Kidney (tissue), 14 donors: ENCODE results near the gene ANAPC15. TPM values are rescaled to one million over a fixed set of nuclear protein-coding genes. Genes with fewer than 3 reads are reported as not detected.
"Not testable (repeated sequence)": the region's sequence is repeated elsewhere in the genome, so short reads cannot be mapped to it uniquely, and the experiment has no call there.

Source experiments
- DNase-seq, 5 donors: peaks; one replicate each; pipeline ENCODE4 v3.0.0-alpha.2; 2013 to 2020
- FAIRE-seq: peaks from 2 replicates; lab custom pipeline; 2012; peaks lifted over from hg19 to GRCh38; lab: Jason Lieb, UNC
- H3K27ac ChIP-seq, 2 donors: one replicate each; pipeline ENCODE4 v1.7.0; 2013; ENCODE audit warnings: low read depth in 2 of 2, low read length in 2 of 2, inconsistent platforms in 1 of 2
- H3K27me3 ChIP-seq: one replicate; pipeline ENCODE4 v1.7.1; 2013; ENCODE audit warnings: low read length, inconsistent platforms; ENCODE audit not compliant: control insufficient read depth, insufficient read depth
- H3K36me3 ChIP-seq, 3 donors: one replicate each; pipeline versions ENCODE4 v1.7.0 to v1.7.1; 2013; ENCODE audit warnings: low read length in 3 of 3, control low read depth in 1 of 3, inconsistent platforms in 1 of 3; ENCODE audit not compliant: insufficient read depth in 3 of 3, control insufficient read depth in 2 of 3
- H3K4me1 ChIP-seq, 3 donors: one replicate each; pipeline versions ENCODE4 v1.7.0 to v1.7.1; 2013; ENCODE audit warnings: low read length in 3 of 3, inconsistent platforms in 1 of 3, low read depth in 1 of 3; ENCODE audit not compliant: control insufficient read depth in 2 of 3, insufficient read depth in 2 of 3
- H3K4me3 ChIP-seq, 3 donors: one replicate each; pipeline versions ENCODE4 v1.7.0 to v1.8.1; 2013; ENCODE audit warnings: low read length in 3 of 3, control low read depth in 1 of 3, inconsistent platforms in 1 of 3
- H3K9ac ChIP-seq, 3 donors: one replicate each; pipeline versions ENCODE4 v1.7.0 to v1.7.1; 2013; ENCODE audit warnings: low read length in 3 of 3, control low read depth in 1 of 3, inconsistent platforms in 1 of 3
- H3K9me3 ChIP-seq, 3 donors: one replicate each; pipeline versions ENCODE4 v1.7.0 to v1.7.1; 2013; ENCODE audit warnings: low read length in 3 of 3, control low read depth in 1 of 3, inconsistent platforms in 1 of 3; ENCODE audit not compliant: control insufficient read depth in 2 of 3, insufficient read depth in 1 of 3
- intact Hi-C: fragments of 100-400 bp; cut with DNase I; formaldehyde crosslinking; loops from one replicate; pipeline ENCODE4 v1.11.1; 2022
- polyA plus RNA-seq: library from polyadenylated mRNA; stranded (reverse); fragments of 350-450 nt; fragmentation: Illumina TruSeq; extraction: RNeasy Lipid Tissue Mini Kit (QIAGEN cat#74804); gene quantifications from one replicate; pipeline ENCODE4 v1.2.3, GENCODE V29; 2014; ENCODE audit warnings: low read depth, low replicate concordance; ENCODE audit not compliant: insufficient read depth
- total RNA-seq: library from RNA; stranded (reverse); fragmentation: NEBNext Ultra II Directional; extraction: Animal tissue kit (Norgen Biotek cat#: 25700); gene quantifications from one replicate; pipeline ENCODE4 v1.2.1, GENCODE V29; 2021
- TF ChIP-seq, protein P1 (sequence below): IDR thresholded peaks from 3 replicates; pipeline ENCODE4 v1.5.1; 2012; ENCODE audit warnings: mild to moderate bottlenecking, moderate library complexity, borderline replicate concordance; ENCODE audit not compliant: insufficient read depth; ENCODE audit errors: extremely low read depth
- donor health status: control.
- donor health status: control.
- donor health status: control.
- donor health status: control.
- donor health status: control.
- donor health status: DM: yes; HTN: yes; CAD: no.
- donor health status: Normal renal cell carcinoma (clear cell type).

ANAPC15 gene
- total and polyA plus RNA-seq, 2 donors from 2014 or later: 30.0 to 79.8 TPM

DNA sequence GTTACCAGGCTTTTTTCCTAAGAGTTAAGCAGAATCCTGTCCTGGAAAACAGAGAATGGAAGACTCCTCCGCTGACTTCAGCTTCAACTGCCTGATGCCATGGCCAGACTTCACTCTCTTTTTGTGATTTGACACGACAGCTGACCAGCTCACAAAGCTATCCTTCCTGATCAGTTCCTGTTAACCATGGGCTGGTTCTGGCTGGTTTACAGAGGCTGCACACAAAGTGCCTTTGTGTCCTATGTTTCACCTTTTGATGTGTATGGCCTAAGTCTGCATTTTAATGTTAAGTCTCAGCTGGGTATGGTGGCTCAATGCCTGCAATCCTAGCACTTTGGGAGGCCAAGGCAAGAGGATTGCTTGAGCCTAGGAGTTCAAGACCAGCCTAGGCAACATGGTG, 34.1 kb upstream of the ANAPC15 start:
- H3K27ac ChIP-seq: no peak overlapping the region
- no peaks in the 10 kb centered on the region for H3K4me1 ChIP-seq
- TF ChIP-seq, protein P1, sequence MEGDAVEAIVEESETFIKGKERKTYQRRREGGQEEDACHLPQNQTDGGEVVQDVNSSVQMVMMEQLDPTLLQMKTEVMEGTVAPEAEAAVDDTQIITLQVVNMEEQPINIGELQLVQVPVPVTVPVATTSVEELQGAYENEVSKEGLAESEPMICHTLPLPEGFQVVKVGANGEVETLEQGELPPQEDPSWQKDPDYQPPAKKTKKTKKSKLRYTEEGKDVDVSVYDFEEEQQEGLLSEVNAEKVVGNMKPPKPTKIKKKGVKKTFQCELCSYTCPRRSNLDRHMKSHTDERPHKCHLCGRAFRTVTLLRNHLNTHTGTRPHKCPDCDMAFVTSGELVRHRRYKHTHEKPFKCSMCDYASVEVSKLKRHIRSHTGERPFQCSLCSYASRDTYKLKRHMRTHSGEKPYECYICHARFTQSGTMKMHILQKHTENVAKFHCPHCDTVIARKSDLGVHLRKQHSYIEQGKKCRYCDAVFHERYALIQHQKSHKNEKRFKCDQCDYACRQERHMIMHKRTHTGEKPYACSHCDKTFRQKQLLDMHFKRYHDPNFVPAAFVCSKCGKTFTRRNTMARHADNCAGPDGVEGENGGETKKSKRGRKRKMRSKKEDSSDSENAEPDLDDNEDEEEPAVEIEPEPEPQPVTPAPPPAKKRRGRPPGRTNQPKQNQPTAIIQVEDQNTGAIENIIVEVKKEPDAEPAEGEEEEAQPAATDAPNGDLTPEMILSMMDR: no peak
- H3K9me3 ChIP-seq: no peaks in the 10 kb centered on the region
- intact Hi-C loops: no loop called here
- no peak overlapping the region for H3K9ac ChIP-seq
- no peaks in the 10 kb centered on the region for H3K36me3 ChIP-seq
- no peaks in the 10 kb centered on the region for H3K27me3 ChIP-seq
- FAIRE-seq: no peak
- no peak overlapping the region for H3K4me3 ChIP-seq
- DNase-seq: no peak

DNA sequence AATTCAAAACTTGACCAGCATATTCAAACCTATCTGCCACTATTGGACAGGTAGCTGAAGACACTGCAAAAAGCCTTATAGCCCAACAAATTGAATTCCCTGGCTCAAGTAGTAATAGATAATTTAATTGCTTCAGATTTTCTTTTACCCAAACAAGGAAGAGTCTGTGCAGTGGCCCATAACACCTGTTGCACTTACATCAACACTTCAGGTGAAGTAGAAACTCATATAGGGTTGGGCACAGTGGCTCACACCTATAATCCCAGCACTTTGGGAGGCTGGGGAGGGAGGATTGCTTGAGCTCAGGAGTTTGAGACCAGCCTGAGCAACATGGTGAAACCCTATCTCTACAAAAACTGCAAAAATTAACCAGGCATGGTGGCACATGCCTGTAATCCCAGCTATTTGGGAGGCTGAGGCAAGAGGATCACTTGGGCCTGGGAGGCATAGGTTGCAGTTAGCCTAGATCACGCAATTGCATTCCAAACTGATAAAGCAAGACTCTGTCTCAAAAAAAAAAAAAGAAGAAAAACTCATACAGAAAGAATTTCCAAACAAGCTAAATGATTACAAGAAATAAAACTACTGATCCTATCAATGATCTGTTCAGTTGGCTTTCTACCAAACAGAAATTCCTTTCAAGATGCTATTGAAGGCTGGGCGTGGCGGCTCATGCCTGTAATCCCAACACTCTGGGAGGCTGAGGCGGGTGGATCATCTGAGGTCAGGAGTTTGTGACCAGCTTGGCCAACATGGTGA, 32.5 kb upstream of the ANAPC15 start:
- intact Hi-C loops: no loop called here
- no peak for FAIRE-seq

DNA sequence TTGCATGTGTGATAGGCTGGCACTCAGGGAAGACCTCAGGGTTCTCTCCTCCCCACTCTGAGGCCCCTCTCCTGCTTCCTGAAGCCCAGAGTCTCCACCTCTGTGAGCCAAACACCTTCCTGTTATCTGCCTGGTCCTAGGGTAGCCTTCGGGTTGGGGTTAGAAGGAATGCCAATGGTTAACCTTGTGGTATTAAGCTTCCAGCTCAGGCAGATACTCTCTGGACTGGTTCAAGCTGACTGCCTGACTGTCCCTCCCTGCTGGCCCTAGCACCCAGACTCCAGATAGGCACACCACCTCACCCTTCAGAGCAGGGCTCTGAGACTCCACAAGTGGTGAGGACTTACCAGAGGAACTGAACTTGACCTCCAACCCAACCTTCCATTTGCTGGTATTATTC, 30.0 kb upstream of the ANAPC15 start:
- H3K4me1 ChIP-seq, H3K4me3 ChIP-seq, H3K9me3 ChIP-seq, H3K27ac ChIP-seq, H3K9ac ChIP-seq, H3K36me3 ChIP-seq, DNase-seq, FAIRE-seq, intact Hi-C loops, H3K27me3 ChIP-seq: not testable (repeated sequence)

More for the DNA sequence above, 32.5 kb upstream of the ANAPC15 start:
- Histone ChIP-seq H3K36me3 (no peaks in the 10 kb centered on the region), H3K9ac (no peak overlapping the region), H3K27me3 (no peaks in the 10 kb centered on the region), H3K4me1 (no peaks in the 10 kb centered on the region), H3K27ac (no peak overlapping the region), H3K9me3 (no peaks in the 10 kb centered on the region), H3K4me3 (no peak overlapping the region)
- DNase-seq: no peak
- TF ChIP-seq, protein P1: no peak

DNA sequence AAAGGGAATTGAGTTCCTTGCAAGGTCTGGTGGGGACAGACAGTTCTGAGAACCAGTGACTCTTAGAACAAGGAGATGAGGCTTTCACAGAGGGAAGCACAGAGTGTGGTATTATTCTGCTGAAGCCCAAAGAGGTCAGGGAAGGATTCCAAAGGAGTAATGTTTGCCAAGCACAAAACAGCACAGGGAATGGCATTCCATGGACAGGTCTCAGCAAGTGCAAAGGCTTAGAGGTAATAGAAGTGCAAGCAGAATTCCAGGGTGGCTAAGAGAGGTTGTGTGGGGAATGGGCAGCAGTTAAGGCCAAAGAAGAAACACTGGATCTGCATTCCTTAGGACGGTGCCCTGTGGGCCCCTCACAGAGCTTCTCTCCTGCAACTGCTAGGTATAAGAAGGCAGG, 29.6 kb upstream of the ANAPC15 start:
- FAIRE-seq, DNase-seq, H3K4me3 ChIP-seq, H3K9ac ChIP-seq, H3K36me3 ChIP-seq, H3K27me3 ChIP-seq, H3K27ac ChIP-seq, H3K4me1 ChIP-seq, intact Hi-C loops, H3K9me3 ChIP-seq: not testable (repeated sequence)
